Neuronal stem cell (in vitro differentiated cells): ENCODE data around the gene ATP2A3.
"Not testable (repeated sequence)": the region's sequence is repeated elsewhere in the genome, so short reads cannot be mapped to it uniquely, and the experiment has no call there.

ENCODE experiments used
- DNase-seq: peaks from one replicate; pipeline ENCODE4 v3.0.0-alpha.2; 2013; ENCODE audit warnings: low spot score
- H2AFZ ChIP-seq: one replicate; pipeline ENCODE4 v1.6.1; 2013; ENCODE audit warnings: mild to moderate bottlenecking, low read length, inconsistent platforms
- H2AK5ac ChIP-seq: 2 replicates; pipeline ENCODE4 v1.6.1; 2013; ENCODE audit warnings: low read depth, mild to moderate bottlenecking, inconsistent platforms, low read length, moderate library complexity, mixed read lengths
- H2BK120ac ChIP-seq: 2 replicates; pipeline ENCODE4 v1.6.1; 2013; ENCODE audit warnings: low read depth, mild to moderate bottlenecking, inconsistent platforms, low read length, moderate library complexity, mixed read lengths
- H2BK12ac ChIP-seq: one replicate; pipeline ENCODE4 v1.6.1; 2013; ENCODE audit warnings: low read length, inconsistent platforms
- H2BK15ac ChIP-seq: 2 replicates; pipeline ENCODE4 v1.6.1; 2013; ENCODE audit warnings: mild to moderate bottlenecking, low read length, inconsistent platforms, mixed read lengths
- H2BK5ac ChIP-seq: one replicate; pipeline ENCODE4 v1.6.1; 2013; ENCODE audit warnings: inconsistent platforms, mild to moderate bottlenecking, low read length, moderate library complexity
- H3K14ac ChIP-seq: one replicate; pipeline ENCODE4 v1.6.1; 2013; ENCODE audit warnings: low read length, inconsistent platforms
- H3K18ac ChIP-seq: 2 replicates; pipeline ENCODE4 v1.6.1; 2013; ENCODE audit warnings: low read length, inconsistent platforms
- H3K23ac ChIP-seq: 2 replicates; pipeline ENCODE4 v1.6.1; 2013; ENCODE audit warnings: low read depth, mild to moderate bottlenecking, mixed read lengths, low read length, inconsistent platforms; ENCODE audit not compliant: poor library complexity
- H3K27ac ChIP-seq: replicated peaks from 3 replicates; pipeline ENCODE4 v1.5.1; 2013; ENCODE audit warnings: low read length, inconsistent platforms
- H3K27me3 ChIP-seq, 3 experiments: 2 replicates each; pipeline ENCODE4 v1.6.1; 2013; ENCODE audit warnings: low read length in 3 of 3, mild to moderate bottlenecking in 2 of 3, inconsistent platforms in 1 of 3, low read depth in 1 of 3, mixed read lengths in 1 of 3, moderate library complexity in 1 of 3; ENCODE audit not compliant: control insufficient read depth in 3 of 3, insufficient read depth in 3 of 3
- H3K36me3 ChIP-seq, 2 donors: replicated peaks in 1 of 2; 2 replicates each; pipeline ENCODE4 v1.6.1; 2013; ENCODE audit warnings: low read length in 2 of 2; ENCODE audit not compliant: control insufficient read depth in 2 of 2, insufficient read depth in 2 of 2
- H3K4ac ChIP-seq: 2 replicates; pipeline ENCODE4 v1.6.1; 2013; ENCODE audit warnings: inconsistent platforms, mild to moderate bottlenecking, low read length, moderate library complexity
- H3K4me1 ChIP-seq, 2 donors: 1 replicate in 1 of 2; 2 replicates in 1 of 2; pipeline ENCODE4 v1.6.1; 2013; ENCODE audit warnings: low read length in 2 of 2, low read depth in 1 of 2; ENCODE audit not compliant: control insufficient read depth in 2 of 2, insufficient read depth in 1 of 2
- H3K4me2 ChIP-seq: one replicate; pipeline ENCODE4 v1.6.1; 2013; ENCODE audit warnings: mild to moderate bottlenecking, low read length, inconsistent platforms; ENCODE audit not compliant: insufficient read depth, poor library complexity, severe bottlenecking
- H3K4me3 ChIP-seq, 2 donors: 2 replicates each; pipeline ENCODE4 v1.5.1; 2013; ENCODE audit warnings: low read length in 2 of 2, mild to moderate bottlenecking in 2 of 2, inconsistent platforms in 1 of 2, moderate library complexity in 1 of 2
- H3K79me1 ChIP-seq: one replicate; pipeline ENCODE4 v1.6.1; 2013; ENCODE audit warnings: low read depth, mild to moderate bottlenecking, inconsistent platforms, low read length, moderate library complexity
- H3K9ac ChIP-seq: one replicate; pipeline ENCODE4 v1.6.1; 2013; ENCODE audit warnings: mild to moderate bottlenecking, low read depth, low read length, inconsistent platforms; ENCODE audit not compliant: poor library complexity
- H3K9me3 ChIP-seq, 2 donors: replicated peaks in 1 of 2; 2 replicates each; pipeline versions ENCODE3 to v1.6.1; 2013; ENCODE audit warnings: low read length in 2 of 2, mild to moderate bottlenecking in 2 of 2, inconsistent platforms in 1 of 2, low read depth in 1 of 2, mixed read lengths in 1 of 2, moderate library complexity in 1 of 2; ENCODE audit not compliant: control insufficient read depth in 2 of 2, insufficient read depth in 1 of 2
- H4K8ac ChIP-seq: one replicate; pipeline ENCODE4 v1.6.1; 2013; ENCODE audit warnings: low read depth, mild to moderate bottlenecking, inconsistent platforms, low read length, moderate library complexity
- H4K91ac ChIP-seq: one replicate; pipeline ENCODE4 v1.6.1; 2013; ENCODE audit warnings: low read length, low read depth, mild to moderate bottlenecking, inconsistent platforms; ENCODE audit not compliant: poor library complexity
- WGBS, 2 donors: extraction: QIAGEN DNeasy Blood & Tissue Kit; methylation state at CpG; one replicate each; pipeline ENCODE4 v1.1.7; 2013; ENCODE audit warnings: missing lambda C conversion rate in 2 of 2, mixed read lengths in 1 of 2; ENCODE audit not compliant: insufficient read length in 2 of 2, insufficient replicate concordance in 1 of 2; ENCODE audit errors: extremely low coverage in 2 of 2; 5-methylcytosine and 5-hydroxymethylcytosine counted together

The ATP2A3 gene

DNA sequence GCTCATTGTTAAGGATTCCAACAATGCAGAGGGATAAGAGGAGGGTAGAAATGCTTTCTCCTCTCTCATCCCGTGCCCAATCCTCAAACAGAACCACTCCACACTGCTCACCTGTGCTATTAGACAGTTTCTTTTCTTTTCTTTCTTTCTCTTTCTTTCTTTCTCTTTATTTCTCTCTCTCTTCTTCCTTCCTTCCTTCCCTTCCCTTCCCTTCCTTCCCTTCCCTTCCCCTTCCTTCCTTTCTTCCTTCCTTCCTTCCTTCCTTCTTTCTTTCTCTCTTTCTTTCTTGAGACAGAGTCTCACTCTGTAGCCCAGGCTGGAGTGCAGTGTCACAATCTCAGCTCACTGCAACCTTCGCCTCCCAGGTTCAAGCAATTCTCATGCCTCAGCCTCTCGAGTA is 27.5 kb upstream of the ATP2A3 start:
- H3K4me1 ChIP-seq, H3K9ac ChIP-seq, H3K36me3 ChIP-seq, H3K79me1 ChIP-seq, H4K8ac ChIP-seq, H2BK12ac ChIP-seq, H4K91ac ChIP-seq, H3K9me3 ChIP-seq, H3K14ac ChIP-seq, H3K4me2 ChIP-seq, H3K4ac ChIP-seq, H3K4me3 ChIP-seq, H3K27ac ChIP-seq, H2BK120ac ChIP-seq, H2AFZ ChIP-seq, H2BK5ac ChIP-seq, H3K18ac ChIP-seq, DNase-seq, H3K27me3 ChIP-seq, H2BK15ac ChIP-seq, H2AK5ac ChIP-seq, H3K23ac ChIP-seq: not testable (repeated sequence)
- WGBS, 2 donors = no CpG with 5 or more reads among the region's 3 CpGs

DNA sequence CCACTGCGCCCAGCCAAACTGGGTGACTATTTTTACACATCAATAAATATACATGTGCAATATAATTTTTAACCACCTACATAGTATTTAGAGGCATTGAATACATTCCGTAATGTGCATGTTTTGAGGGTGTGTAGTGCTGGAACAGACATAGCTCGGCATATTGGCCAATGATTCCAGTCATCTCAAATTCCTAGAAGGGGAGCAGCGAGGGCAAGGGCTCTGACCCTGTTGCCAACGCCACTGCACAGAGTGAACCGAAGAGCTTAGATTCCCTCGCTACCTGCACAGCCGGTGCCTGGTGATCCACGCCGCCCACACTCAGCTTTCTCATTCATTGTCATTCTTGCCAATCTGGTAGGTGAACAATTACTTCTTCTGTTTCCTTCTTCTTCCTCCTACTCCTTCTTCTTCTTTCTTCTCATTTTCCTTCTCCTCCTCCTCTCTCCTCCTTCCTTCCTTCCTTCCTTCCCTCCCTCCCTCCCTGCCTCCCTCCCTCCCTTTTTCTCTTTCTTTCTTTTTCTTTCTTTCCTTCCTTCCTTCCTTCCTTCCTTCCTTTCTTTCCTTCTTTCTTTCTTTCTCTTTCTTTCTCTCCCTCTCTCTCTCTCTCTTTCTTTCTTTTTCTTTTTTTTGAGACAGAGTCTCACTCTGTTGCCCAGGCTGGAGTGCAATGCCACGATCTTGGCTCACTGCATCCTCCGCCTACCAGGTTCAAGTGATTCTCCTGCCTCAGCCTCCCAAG is 26.3 kb upstream of the ATP2A3 start:
- H3K36me3 ChIP-seq = no peaks in the 10 kb centered on the region
- no peak overlapping the region for H3K4me3 ChIP-seq
- no peak overlapping the region for H3K23ac ChIP-seq
- no peak overlapping the region for H2AFZ ChIP-seq
- no peak for DNase-seq
- no peak overlapping the region for H3K18ac ChIP-seq
- H3K27ac ChIP-seq = no peak overlapping the region
- peaks cover 0 to 7% of the 10 kb centered on the region in 2 donors for H3K9me3 ChIP-seq
- H3K4ac ChIP-seq = no peak overlapping the region
- no peak overlapping the region for H2BK15ac ChIP-seq
- no peak overlapping the region for H3K4me2 ChIP-seq
- no peak overlapping the region for H3K9ac ChIP-seq
- no peak overlapping the region for H2BK5ac ChIP-seq
- no peak overlapping the region for H2BK120ac ChIP-seq
- no peak overlapping the region for H2AK5ac ChIP-seq
- no CpG with 5 or more reads among the region's 12 CpGs for WGBS, 2 donors
- H3K27me3 ChIP-seq = no peaks in the 10 kb centered on the region
- H4K91ac ChIP-seq = no peak overlapping the region
- no peak overlapping the region for H3K14ac ChIP-seq
- no peak overlapping the region for H2BK12ac ChIP-seq
- no peaks in the 10 kb centered on the region for H3K79me1 ChIP-seq
- H4K8ac ChIP-seq = no peak overlapping the region
- no peaks in the 10 kb centered on the region for H3K4me1 ChIP-seq

DNA sequence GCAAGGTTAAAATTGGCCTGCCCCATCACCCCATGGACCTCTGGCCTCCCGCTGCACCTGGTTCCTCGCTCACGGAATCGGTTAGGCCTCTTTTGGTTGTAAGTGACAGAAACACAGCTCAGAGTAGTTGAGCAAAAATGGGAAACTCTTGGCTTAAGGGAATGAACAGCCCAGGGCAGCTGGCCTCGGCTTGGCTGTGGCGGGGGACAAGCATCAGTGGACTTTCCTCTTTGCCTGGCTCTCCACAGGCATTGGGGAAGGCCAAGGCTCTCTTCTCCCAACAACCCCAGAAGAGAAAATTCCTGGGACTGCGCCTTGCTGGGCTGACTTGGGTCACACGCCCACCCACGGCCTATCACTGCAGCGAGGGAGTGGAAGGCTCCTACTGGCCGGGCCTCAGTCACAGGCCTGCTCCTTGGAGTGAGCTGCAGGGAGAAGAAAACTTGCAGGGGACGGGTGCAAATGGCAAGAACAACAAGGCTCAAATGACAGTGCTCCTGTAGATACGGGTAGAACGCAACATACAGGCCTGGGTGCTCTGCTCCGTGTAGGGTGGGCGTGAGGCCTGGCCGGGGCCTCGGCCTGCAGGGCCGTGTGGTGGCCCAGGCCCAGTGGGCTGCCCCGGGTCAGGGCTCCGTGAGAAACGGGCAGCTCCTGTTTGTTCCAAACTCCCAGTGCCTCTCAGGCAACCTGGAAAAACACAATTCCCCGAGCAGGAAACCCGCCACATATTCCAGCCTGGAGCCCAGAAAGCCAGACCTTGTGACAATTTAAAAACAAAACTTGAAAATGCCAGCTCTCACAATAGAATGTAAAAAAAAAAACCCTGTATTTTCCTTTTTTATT is 25.0 kb upstream of the ATP2A3 start:
- no peak overlapping the region for H3K27ac ChIP-seq
- peak overlapping the region; percentile 61 for H2AFZ ChIP-seq
- H2AK5ac ChIP-seq = no peak overlapping the region
- no CpG with 5 or more reads among the region's 24 CpGs for WGBS, 2 donors
- H3K27me3 ChIP-seq = no peaks in the 10 kb centered on the region
- DNase-seq = no peak
- no peak overlapping the region for H4K8ac ChIP-seq
- H3K9me3 ChIP-seq = no peaks in the 10 kb centered on the region
- no peak overlapping the region for H3K14ac ChIP-seq
- no peaks in the 10 kb centered on the region for H3K79me1 ChIP-seq
- peak overlapping the region; percentile 18 for H3K18ac ChIP-seq
- H4K91ac ChIP-seq = no peak overlapping the region
- H2BK12ac ChIP-seq = no peak overlapping the region
- no peak overlapping the region for H3K4ac ChIP-seq
- no peaks in the 10 kb centered on the region for H3K4me1 ChIP-seq
- H3K4me2 ChIP-seq = no peak overlapping the region
- no peaks in the 10 kb centered on the region for H3K36me3 ChIP-seq
- H3K4me3 ChIP-seq = no peak overlapping the region
- H2BK5ac ChIP-seq = no peak overlapping the region
- H3K23ac ChIP-seq = no peak overlapping the region
- H2BK120ac ChIP-seq = no peak overlapping the region
- H3K9ac ChIP-seq = peak overlapping the region; percentile 45
- H2BK15ac ChIP-seq = no peak overlapping the region

DNA sequence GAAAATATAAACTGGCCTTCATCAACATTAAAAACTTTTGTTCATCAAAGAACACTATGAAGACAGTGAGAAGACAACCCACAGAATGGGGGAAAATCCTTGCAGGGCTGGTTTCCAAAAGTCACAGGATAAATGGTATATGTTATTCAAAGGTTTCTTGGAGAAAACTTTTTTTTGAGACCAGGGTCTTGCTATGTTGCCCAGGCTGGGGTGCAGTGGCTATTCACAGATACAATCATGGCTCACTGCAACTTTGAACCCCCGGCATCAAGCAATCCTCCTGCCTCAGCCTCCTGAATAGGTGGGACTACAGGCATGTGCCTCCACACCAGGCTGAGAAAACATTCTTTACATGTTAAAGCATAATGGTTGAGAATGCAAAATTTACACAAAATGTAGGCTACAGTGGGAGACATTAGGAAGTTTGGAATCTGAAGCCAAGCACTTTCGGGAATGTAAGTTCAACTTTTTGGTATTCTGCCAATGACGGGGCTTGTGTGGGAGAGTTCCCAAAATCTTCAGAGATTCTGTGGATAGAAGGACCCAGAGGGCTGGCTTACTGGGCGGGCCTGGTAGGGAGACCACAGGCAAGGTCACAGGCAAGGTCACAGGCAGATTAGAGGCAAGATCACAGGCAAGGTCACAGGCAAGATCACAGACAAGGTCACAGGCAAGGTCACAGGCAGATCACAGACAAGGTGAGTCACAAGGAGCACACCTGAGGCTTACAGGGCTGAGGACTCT is 24.2 kb upstream of the ATP2A3 start:
- Histone ChIP-seq H3K4ac (no peak overlapping the region), H2AK5ac (no peak overlapping the region), H3K4me3 (no peak overlapping the region), H3K18ac (no peak overlapping the region), H2AFZ (no peak overlapping the region), H3K4me1 (peaks cover 0 to 5% of the 10 kb centered on the region in 2 donors), H3K4me2 (no peak overlapping the region), H3K14ac (no peak overlapping the region), H4K8ac (no peak overlapping the region), H3K27me3 (no peaks in the 10 kb centered on the region), H2BK15ac (no peak overlapping the region), H2BK12ac (no peak overlapping the region), H3K27ac (no peak overlapping the region), H3K79me1 (no peaks in the 10 kb centered on the region), H2BK120ac (no peak overlapping the region), H4K91ac (no peak overlapping the region), H3K23ac (no peak overlapping the region), H3K9me3 (no peaks in the 10 kb centered on the region), H3K36me3 (no peaks in the 10 kb centered on the region), H3K9ac (peak overlapping the region; percentile 45), H2BK5ac (no peak overlapping the region)
- WGBS, 2 donors = no CpG with 5 or more reads among the region's 4 CpGs
- no peak for DNase-seq
